HCT116 (cell line): ENCODE measurements around the gene TBCC. TPM values are rescaled to one million over a fixed set of nuclear protein-coding genes. Genes with fewer than 3 reads are reported as not detected.

Experiments used
- ATAC-seq: fragments of 200-7000 bp; cut with Tn5 transposase; 2 replicates; pipeline ENCODE4 v1.9.1; 2020; ENCODE audit warnings: mild to moderate bottlenecking, moderate library complexity
- BruUV-seq: library from RNA; stranded (reverse); fragments of 400-500 nt; replicated peaks from 2 replicates; lab custom pipeline; 2021; lab: Mats Ljungman, UMichigan
- CTCF ChIA-PET: fragments of 300-600 bp; sonication (Branson Sonifier 250); formaldehyde crosslinking; loops from one replicate; lab custom pipeline; 2021; ENCODE audit warnings: antibody characterized with exemption; lab: Charles Lee
- POLR2A ChIA-PET: fragments of 300-600, 350-600 bp; sonication (Branson Sonifier 250); formaldehyde crosslinking; loops from one replicate; lab custom pipeline; 2021; ENCODE audit warnings: antibody characterized with exemption; lab: Charles Lee
- RAD21 ChIA-PET, 2 experiments: fragments of 300-600 bp; sonication (Branson Sonifier 250); formaldehyde crosslinking; loops; one replicate each; lab custom pipeline; 2023; ENCODE audit warnings: low total read pairs in 2 of 2; ENCODE audit not compliant: uncharacterized antibody in 2 of 2, unreplicated experiment in 2 of 2, low non-redundant PET in 1 of 2; lab: Charles Lee
- DNase-seq: peaks from one replicate; pipeline ENCODE4 v3.0.0-alpha.2; 2010; ENCODE audit warnings: low read depth, low spot score
- H2AFZ ChIP-seq: fragments of 200-600 bp; shearing (Covaris generic), sonication (generic); 2 replicates; pipeline ENCODE4 v1.6.1; 2017; ENCODE audit warnings: low read depth, mixed run types, mixed read lengths, antibody characterized with exemption, low read length; ENCODE audit not compliant: poor library complexity, severe bottlenecking
- H3K27ac ChIP-seq: 2 replicates; pipeline ENCODE4 v1.5.1; 2012; ENCODE audit warnings: low read depth, low read length
- H3K27me3 ChIP-seq: fragments of 200-600 bp; sonication (generic); 2 replicates; pipeline ENCODE4 v1.6.1; 2016; ENCODE audit warnings: mixed run types, low read length, mixed read lengths; ENCODE audit not compliant: insufficient read depth
- H3K36me3 ChIP-seq, 2 experiments: fragments of 200-500 bp in 1 of 2; fragments of 200-600 bp in 1 of 2; sonication (Bioruptor generic) in 1 of 2; sonication (generic) in 1 of 2; 2 replicates each; pipeline versions ENCODE4 v1.5.1 to v1.6.1; 2014 to 2016; ENCODE audit warnings: low read length in 2 of 2, inconsistent platforms in 1 of 2, mixed read lengths in 1 of 2, mixed run types in 1 of 2; ENCODE audit not compliant: insufficient read depth in 2 of 2, control insufficient read depth in 1 of 2
- H3K4me1 ChIP-seq, 2 experiments: fragments of 200-600 bp in 1 of 2; sonication (generic) in 1 of 2; 2 replicates each; pipeline versions ENCODE4 v1.5.1 to v1.6.1; 2012 to 2017; ENCODE audit warnings: low read length in 2 of 2, inconsistent platforms in 1 of 2, mild to moderate bottlenecking in 1 of 2, mixed read lengths in 1 of 2, mixed run types in 1 of 2, moderate library complexity in 1 of 2; ENCODE audit not compliant: insufficient read depth in 2 of 2, control insufficient read depth in 1 of 2
- H3K4me2 ChIP-seq: fragments of 200-600 bp; sonication (generic); 2 replicates; pipeline ENCODE4 v1.6.1; 2017; ENCODE audit warnings: mixed run types, low read length, mixed read lengths
- H3K4me3 ChIP-seq, 2 experiments: fragments of 200-600 bp in 1 of 2; sonication (generic) in 1 of 2; replicated peaks in 1 of 2; 2 replicates each; pipeline ENCODE4 v1.5.1; 2011 to 2016; ENCODE audit warnings: low read length in 2 of 2, control low read depth in 1 of 2, low read depth in 1 of 2, mild to moderate bottlenecking in 1 of 2, mixed read lengths in 1 of 2, mixed run types in 1 of 2
- H3K79me2 ChIP-seq: fragments of 200-600 bp; sonication (generic); 2 replicates; pipeline ENCODE4 v1.6.1; 2017; ENCODE audit warnings: mild to moderate bottlenecking, mixed run types, low read length, moderate library complexity, mixed read lengths; ENCODE audit not compliant: insufficient read depth
- H3K9ac ChIP-seq: fragments of 200-600 bp; sonication (generic); 2 replicates; pipeline ENCODE4 v1.6.1; 2016; ENCODE audit warnings: low read length, mixed read lengths
- H3K9me2 ChIP-seq: fragments of 200-600 bp; sonication (generic), shearing (Covaris generic); 2 replicates; pipeline ENCODE4 v1.6.1; 2017; ENCODE audit warnings: mixed run types, mild to moderate bottlenecking, moderate library complexity; ENCODE audit not compliant: insufficient read depth
- H3K9me3 ChIP-seq, 2 experiments: fragments of 200-500 bp in 1 of 2; fragments of 200-600 bp in 1 of 2; sonication (Bioruptor generic) in 1 of 2; sonication (generic) in 1 of 2; 2 replicates each; pipeline ENCODE4 v1.6.1; 2014 to 2017; ENCODE audit warnings: low read length in 2 of 2, mixed read lengths in 2 of 2, inconsistent platforms in 1 of 2, low read depth in 1 of 2, mild to moderate bottlenecking in 1 of 2, mixed run types in 1 of 2, moderate library complexity in 1 of 2; ENCODE audit not compliant: control insufficient read depth in 1 of 2, insufficient read depth in 1 of 2
- H4K20me1 ChIP-seq: fragments of 200-600 bp; sonication (generic), shearing (Covaris generic); 2 replicates; pipeline ENCODE4 v1.6.1; 2017; ENCODE audit warnings: mixed run types, mild to moderate bottlenecking, moderate library complexity; ENCODE audit not compliant: insufficient read depth
- ATF3 ChIP-seq: IDR thresholded peaks from 2 replicates; pipeline ENCODE4 v1.6.1; 2012
- CEBPB ChIP-seq: IDR thresholded peaks from 2 replicates; pipeline ENCODE4 v1.6.1; 2012; ENCODE audit warnings: low read depth
- EGR1 ChIP-seq: IDR thresholded peaks from 2 replicates; pipeline ENCODE4 v1.6.1; 2012; ENCODE audit warnings: low read depth
- POLR2A ChIP-seq: IDR thresholded peaks from 2 replicates; pipeline ENCODE4 v1.7.0; 2011; ENCODE audit warnings: borderline replicate concordance; ENCODE audit not compliant: insufficient read depth, insufficient read length; ENCODE audit errors: extremely low read depth
- REST ChIP-seq: IDR thresholded peaks from 2 replicates; pipeline ENCODE4 v1.6.1; 2012; ENCODE audit warnings: low read depth
- SRF ChIP-seq: IDR thresholded peaks from 2 replicates; pipeline ENCODE4 v1.6.1; 2012; ENCODE audit warnings: low read depth
- intact Hi-C: fragments of 100-400 bp; cut with micrococcal nuclease; formaldehyde crosslinking; loops from 2 replicates; pipeline ENCODE4 v1.10.0; 2022
- total RNA-seq: library from RNA; stranded (reverse); gene quantifications from one replicate; pipeline ENCODE4 v1.2.1, GENCODE V29; 2021; ENCODE audit not compliant: unreplicated experiment

Gene TBCC
- total RNA-seq, 1 experiment from 2014 or later, result 17.1 TPM

- ATAC-seq, result no peak
- intact Hi-C loops, result loop anchor here (5.0 to 10.0 kb wide), 2 partner anchors 148 to 655 kb away; partner anchors contain the start of gene RPL7L1
Observed at GRCh38 chr6:42729731-42730130, 16.2 kb downstream of the TBCC start.

More at GRCh38 chr6:42729731-42730130, 16.2 kb downstream of the TBCC start:
- no peak overlapping the region for H3K9ac ChIP-seq
- peaks cover 4 to 9% of the 10 kb centered on the region in 2 experiments; a peak in 3 of 4 replicates for H3K4me1 ChIP-seq
- no peaks in the 10 kb centered on the region for H3K79me2 ChIP-seq
- no TSS peak for BruUV-seq
- H2AFZ ChIP-seq, result no peak overlapping the region
- H3K9me2 ChIP-seq, result no peaks in the 10 kb centered on the region
- POLR2A ChIA-PET, result interaction anchor here (1.0 to 1.6 kb wide), 2 partner anchors 15 to 17 kb away, joined by 3 to 5 read pairs; partner anchors contain the start of gene TBCC
- RAD21 ChIA-PET, result interaction anchor here in 1 of 2 experiments (1.2 kb wide), 1 partner anchor 69 kb away, joined by 4 read pairs; no protein-coding TSS in a partner anchor
- H3K27ac ChIP-seq, result no peak overlapping the region
- H3K36me3 ChIP-seq, result no peaks in the 10 kb centered on the region
- H3K9me3 ChIP-seq, result no peaks in the 10 kb centered on the region
- H3K27me3 ChIP-seq, result no peaks in the 10 kb centered on the region
- TF ChIP-seq REST (no peak), POLR2A (no peak), SRF (no peak), EGR1 (no peak), CEBPB (no peak), ATF3 (no peak)
- TF ChIP-seq, all 23 proteins: peak for 0
- Histone ChIP-seq H3K4me2 (no peak overlapping the region), H4K20me1 (no peaks in the 10 kb centered on the region), H3K4me3 (no peak overlapping the region)
- no peak for DNase-seq
- CTCF ChIA-PET, result interaction anchor here (0.9 kb wide), 1 partner anchor 68 kb away, joined by 3 read pairs; no protein-coding TSS in a partner anchor
